ENCODE results near the gene ARL6IP4.

The ARL6IP4 gene

DNA sequence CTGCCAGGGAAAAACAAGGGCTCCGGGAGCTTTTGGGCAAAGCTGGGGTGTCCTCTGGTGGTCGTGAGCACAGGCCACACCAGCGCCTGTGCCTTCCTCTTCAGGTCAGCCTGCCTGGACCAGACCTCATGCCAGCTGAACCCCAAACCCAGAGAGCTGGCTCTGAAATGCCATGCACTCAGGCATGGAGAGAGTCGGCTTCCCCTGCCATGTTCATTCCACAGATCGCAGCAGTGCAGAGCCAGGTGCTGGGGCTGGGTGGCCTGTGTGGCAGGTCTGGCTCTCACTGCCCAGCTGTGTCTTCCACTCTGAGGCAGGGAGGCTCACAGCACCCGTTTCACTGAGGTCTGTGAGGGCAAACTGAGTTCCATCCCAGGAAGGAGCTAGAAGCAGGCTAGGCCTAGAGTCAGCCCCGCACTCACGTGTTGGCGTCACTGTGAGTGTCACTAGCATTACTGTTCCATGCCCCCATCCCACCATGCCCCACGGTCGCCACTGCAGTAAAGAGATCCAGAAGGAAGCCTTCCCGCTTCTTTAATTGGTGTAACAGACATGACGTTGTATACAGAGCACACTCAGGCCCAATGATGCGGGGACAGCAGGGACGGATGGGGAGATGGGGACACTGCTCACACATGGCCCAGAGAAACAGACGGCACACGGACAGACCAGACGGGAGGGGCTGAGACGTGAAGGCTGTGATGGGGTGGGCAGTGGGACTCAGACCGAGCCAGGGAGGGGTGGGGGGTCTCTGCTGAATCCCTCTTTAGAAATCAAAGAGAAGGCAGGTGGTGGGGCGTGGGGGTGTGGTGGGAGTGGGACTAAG, 2.7 kb downstream of the ARL6IP4 start:
- Histone ChIP-seq H3K36me3 (peaks cover 73% of the 10 kb centered on the region), H3K4me1 (peaks cover 59% of the 10 kb centered on the region), H3K4me2 (peak overlapping the region; percentile 97), H3K9me3 (no peaks in the 10 kb centered on the region), H3K4me3 (no peak overlapping the region), H3K9ac (peak overlapping the region; percentile 97), H3K27ac (no peak overlapping the region), H4K20me1 (peaks cover 55% of the 10 kb centered on the region), H3K27me3 (no peaks in the 10 kb centered on the region)
- no peak for TF ChIP-seq Cebpa-rat (IDR thresholded peaks at IDR 0.05)

- H3K4me2 ChIP-seq = peak overlapping the region; percentile 97
- H3K9ac ChIP-seq = peak overlapping the region; percentile 27; the same call in 1 of the 2 replicates
- peaks cover 55% of the 10 kb centered on the region for H4K20me1 ChIP-seq
- no peak for TF ChIP-seq Cebpa-rat (IDR thresholded peaks at IDR 0.05)
- H3K27me3 ChIP-seq = no peaks in the 10 kb centered on the region
- H3K9me3 ChIP-seq = no peaks in the 10 kb centered on the region
- no peak overlapping the region for H3K4me3 ChIP-seq
- H3K4me1 ChIP-seq = peaks cover 51% of the 10 kb centered on the region
- H3K36me3 ChIP-seq = peaks cover 73% of the 10 kb centered on the region
- H3K27ac ChIP-seq = peak overlapping the region; percentile 59
These were observed 3.5 kb downstream of the ARL6IP4 start for GRCh38 chr12:122983789-122984515.

GRCh38 chr12:122984612-122985337, 4.3 kb downstream of the ARL6IP4 start:
- 0 out of 2 replicates have a peak overlapping the region, but pooled peaks have one; percentile 38 for H3K27ac ChIP-seq
- H3K4me1 ChIP-seq = peaks cover 43% of the 10 kb centered on the region

GRCh38 chr12:122985338-122986257, 5.1 kb downstream of the ARL6IP4 start:
- Histone ChIP-seq H3K4me1 (peaks cover 40% of the 10 kb centered on the region), H3K27me3 (no peaks in the 10 kb centered on the region), H3K9me3 (no peaks in the 10 kb centered on the region), H3K4me2 (no peak overlapping the region), H4K20me1 (peaks cover 55% of the 10 kb centered on the region), H3K9ac (0 out of 2 replicates have a peak overlapping the region, but pooled peaks have one; percentile 27), H3K36me3 (peaks cover 86% of the 10 kb centered on the region), H3K4me3 (no peak overlapping the region), H3K27ac (0 out of 2 replicates have a peak overlapping the region, but pooled peaks have one; percentile 38)
- no peak for TF ChIP-seq Cebpa-rat (IDR thresholded peaks at IDR 0.05)

More at GRCh38 chr12:122984612-122985337, 4.3 kb downstream of the ARL6IP4 start:
- no peak overlapping the region for H3K4me3 ChIP-seq
- peak overlapping the region; percentile 27; the same call in 1 of the 2 replicates for H3K9ac ChIP-seq
- TF ChIP-seq Cebpa-rat (IDR thresholded peaks at IDR 0.05) = no peak
- H3K27me3 ChIP-seq = no peaks in the 10 kb centered on the region
- H4K20me1 ChIP-seq = peaks cover 55% of the 10 kb centered on the region
- H3K9me3 ChIP-seq = no peaks in the 10 kb centered on the region
- peaks cover 78% of the 10 kb centered on the region for H3K36me3 ChIP-seq
- peak overlapping the region; percentile 97 for H3K4me2 ChIP-seq

GRCh38 chr12:122986258-122986871, 5.9 kb downstream of the ARL6IP4 start:
- H3K27me3 ChIP-seq = no peaks in the 10 kb centered on the region

GRCh38 chr12:122987086-122987951, 6.8 kb downstream of the ARL6IP4 start:
- Histone ChIP-seq H3K36me3 (peaks cover 90% of the 10 kb centered on the region), H3K27me3 (no peaks in the 10 kb centered on the region), H3K9ac (no peak overlapping the region), H3K4me3 (no peak overlapping the region), H3K27ac (no peak overlapping the region), H3K4me1 (peaks cover 29% of the 10 kb centered on the region), H3K9me3 (no peaks in the 10 kb centered on the region), H3K4me2 (no peak overlapping the region), H4K20me1 (peaks cover 39% of the 10 kb centered on the region)
- no peak for TF ChIP-seq Cebpa-rat (IDR thresholded peaks at IDR 0.05)

More at GRCh38 chr12:122986258-122986871, 5.9 kb downstream of the ARL6IP4 start:
- no peak overlapping the region for H3K27ac ChIP-seq
- H3K4me2 ChIP-seq = no peak overlapping the region
- no peaks in the 10 kb centered on the region for H3K9me3 ChIP-seq
- H3K4me3 ChIP-seq = no peak overlapping the region
- H4K20me1 ChIP-seq = peaks cover 49% of the 10 kb centered on the region
- H3K9ac ChIP-seq = no peak overlapping the region
- H3K36me3 ChIP-seq = peaks cover 92% of the 10 kb centered on the region
- no peak for TF ChIP-seq Cebpa-rat (IDR thresholded peaks at IDR 0.05)
- peaks cover 39% of the 10 kb centered on the region for H3K4me1 ChIP-seq

DNA sequence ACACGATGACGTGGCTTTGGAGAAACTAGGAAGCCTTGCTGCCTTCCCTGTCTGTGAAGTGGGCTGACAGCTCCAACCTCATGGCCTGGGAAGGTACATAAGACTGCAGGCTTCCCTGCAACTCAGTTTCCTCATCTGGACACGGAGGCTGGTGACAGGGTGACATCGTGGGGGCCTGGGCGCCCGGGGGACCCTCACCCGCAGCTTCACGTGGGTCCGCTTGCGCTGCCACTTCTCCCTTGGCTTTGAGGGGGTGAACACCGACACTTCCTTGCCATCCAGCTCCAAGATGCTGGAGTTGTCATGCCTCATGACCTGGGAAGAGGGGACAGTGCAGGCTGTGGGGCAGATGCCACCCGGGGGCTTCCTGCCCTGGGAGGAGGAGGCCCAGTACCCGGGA, 7.6 kb downstream of the ARL6IP4 start:
- no peak for TF ChIP-seq Cebpa-rat (IDR thresholded peaks at IDR 0.05)
- Histone ChIP-seq H3K4me3 (no peak overlapping the region), H3K36me3 (peaks cover 83% of the 10 kb centered on the region), H3K4me1 (peaks cover 22% of the 10 kb centered on the region), H3K9me3 (no peaks in the 10 kb centered on the region), H4K20me1 (peaks cover 32% of the 10 kb centered on the region), H3K27me3 (no peaks in the 10 kb centered on the region), H3K9ac (no peak overlapping the region), H3K4me2 (no peak overlapping the region), H3K27ac (no peak overlapping the region)

All from BLaER1 (cell line).